Motor neuron (in vitro differentiated cells): ENCODE measurements around the gene DISC1. TPM values are rescaled to one million over a fixed set of nuclear protein-coding genes. Genes with fewer than 3 reads are reported as not detected.

Experiments used
- ATAC-seq, 8 experiments: fragments of 200-7000 bp; cut with Tn5 transposase; replicated peaks in 6 of 8; 2 replicates each; pipeline ENCODE4 v1.8.0; 2021; ENCODE audit warnings: mild to moderate bottlenecking in 8 of 8, moderate library complexity in 8 of 8
- H3K27ac ChIP-seq, 2 donors: fragments of 250-450 bp; sonication (Bioruptor Pico); 2 replicates each; pipeline ENCODE4 v1.9.0; 2021; ENCODE audit warnings: antibody characterized with exemption in 2 of 2, mild to moderate bottlenecking in 2 of 2, moderate library complexity in 1 of 2
- H3K4me1 ChIP-seq, 2 donors: fragments of 250-450 bp; sonication (Bioruptor Pico); replicated peaks in 1 of 2; 2 replicates each; pipeline ENCODE4 v1.6.1; 2021; ENCODE audit warnings: antibody characterized with exemption in 2 of 2, mild to moderate bottlenecking in 2 of 2, moderate library complexity in 1 of 2
- H3K4me3 ChIP-seq, 5 donors: fragments of 250-450 bp; sonication (Bioruptor Pico); 2 replicates each; pipeline ENCODE4 v1.9.0; 2021; ENCODE audit warnings: antibody characterized with exemption in 5 of 5, mild to moderate bottlenecking in 5 of 5, moderate library complexity in 4 of 5
- WGBS, 10 experiments: fragments of 450-650 bp; shearing (Covaris generic); methylation state at CpG; one replicate each; pipeline ENCODE4 v1.0.0; 2022; 5-methylcytosine and 5-hydroxymethylcytosine counted together
- in situ Hi-C, 9 experiments: fragments of 400-800 bp; cut with MboI; loops; one replicate each; pipeline ENCODE4 v1.15.0; 2021; ENCODE audit warnings: low sequenced_read_pairs in 9 of 9, low pct_unique_long_range_greater_than_20kb in 2 of 9; ENCODE audit not compliant: unreplicated experiment in 9 of 9
- total RNA-seq, 8 experiments: library from RNA; unstranded; fragments of 300-600 nt; gene quantifications; 2 replicates each; pipeline versions ENCODE4 v1.2.3 to v1.2.4, GENCODE V29; 2022

DISC1 gene
- total RNA-seq, 8 experiments from 2014 or later = 1.2 to 13.5 (median 3.7) TPM

DNA sequence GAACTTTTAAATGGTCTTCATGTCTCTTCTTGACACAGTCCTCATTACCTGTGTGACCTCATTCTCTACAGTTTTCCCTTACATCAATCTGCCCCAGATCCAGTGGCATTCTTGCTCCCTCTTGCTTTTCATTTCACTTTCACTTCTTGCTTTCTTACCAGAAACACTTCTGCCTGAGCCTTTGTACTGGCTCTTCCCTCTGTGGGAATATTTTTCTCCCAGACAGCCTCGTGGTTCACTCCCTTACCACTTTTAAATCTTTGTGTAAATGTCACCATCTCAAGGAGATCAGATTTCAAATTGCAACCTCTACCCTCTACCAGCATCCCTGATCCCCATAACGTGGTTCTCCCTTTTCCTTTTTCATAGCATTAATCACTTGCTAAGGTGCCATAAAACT, 73.2 kb downstream of the DISC1 start:
- H3K27ac ChIP-seq = no peak overlapping the region
- in situ Hi-C loops = loop anchor here in 1 of 9 experiments (10.0 kb wide), 1 partner anchor 75 kb away; the partner anchor contains the start of gene DISC1
- no peak overlapping the region for H3K4me3 ChIP-seq
- peak in 2 of 8 experiments; percentile 31 to 37 for ATAC-seq
- 5 to 64% (median 38%) methylated on average over 1 to 2 of the region's 2 CpGs; no CpG with 5 or more reads in 1 of the 10 experiments for WGBS, 10 experiments
- H3K4me1 ChIP-seq = peaks cover 12 to 13% of the 10 kb centered on the region in 2 donors

DNA sequence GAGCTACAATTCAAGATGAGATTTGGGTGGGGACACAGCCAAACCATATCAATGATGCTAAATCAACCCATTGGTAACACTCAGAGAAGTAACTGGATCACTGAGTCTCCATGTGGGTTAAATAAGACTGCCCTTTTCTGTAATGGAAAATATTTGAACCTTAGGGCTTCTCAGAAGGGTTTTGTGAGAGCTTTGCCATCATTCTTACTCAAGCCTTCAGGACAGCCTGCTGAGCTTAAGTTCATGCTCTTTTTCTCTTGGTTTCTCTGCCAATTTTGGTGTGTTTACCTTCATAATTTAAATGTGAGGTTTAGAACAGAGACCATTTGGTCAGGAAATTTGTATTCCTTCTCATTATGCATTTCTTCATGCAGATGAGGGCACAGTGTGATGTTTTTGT, 74.7 kb downstream of the DISC1 start:
- in situ Hi-C loops = no loop called here
- Histone ChIP-seq H3K4me3 (no peak overlapping the region), H3K4me1 (peaks cover 0 to under 1% of the 10 kb centered on the region in 2 donors), H3K27ac (no peak overlapping the region)
- ATAC-seq = no peak

GRCh38 chr1:231702331-231702730, 75.7 kb downstream of the DISC1 start:
- 33 to 94% (median 83%) methylated on average over 1 of the region's 1 CpG; no CpG with 5 or more reads in 5 of the 10 experiments for WGBS, 10 experiments
- H3K4me1 ChIP-seq = no peaks in the 10 kb centered on the region
- no peak for ATAC-seq
- H3K4me3 ChIP-seq = no peak overlapping the region
- no peak overlapping the region for H3K27ac ChIP-seq
- in situ Hi-C loops = no loop called here

- Histone ChIP-seq H3K4me3 (no peak overlapping the region), H3K27ac (no peak overlapping the region), H3K4me1 (no peaks in the 10 kb centered on the region)
- 60 to 100% (median 86%) methylated on average over 1 of the region's 1 CpG; no CpG with 5 or more reads in 4 of the 10 experiments for WGBS, 10 experiments
- in situ Hi-C loops = no loop called here
- ATAC-seq = peak in 2 of 8 experiments; percentile 35 to 42
These were observed 76.2 kb downstream of the DISC1 start for GRCh38 chr1:231702804-231703203.

GRCh38 chr1:231705806-231706760, 79.5 kb downstream of the DISC1 start:
- no peak for ATAC-seq
- in situ Hi-C loops = no loop called here
- Histone ChIP-seq H3K4me1 (no peaks in the 10 kb centered on the region), H3K4me3 (no peak overlapping the region), H3K27ac (no peak overlapping the region)
- 51 to 93% (median 79%) methylated on average over 2 to 6 of the region's 6 CpGs; no CpG with 5 or more reads in 2 of the 10 experiments for WGBS, 10 experiments

- H3K27ac ChIP-seq = no peak overlapping the region
- ATAC-seq = peak in 1 of 8 experiments; percentile 36
- in situ Hi-C loops = no loop called here
These were observed 80.3 kb downstream of the DISC1 start for GRCh38 chr1:231706934-231707333.

DNA sequence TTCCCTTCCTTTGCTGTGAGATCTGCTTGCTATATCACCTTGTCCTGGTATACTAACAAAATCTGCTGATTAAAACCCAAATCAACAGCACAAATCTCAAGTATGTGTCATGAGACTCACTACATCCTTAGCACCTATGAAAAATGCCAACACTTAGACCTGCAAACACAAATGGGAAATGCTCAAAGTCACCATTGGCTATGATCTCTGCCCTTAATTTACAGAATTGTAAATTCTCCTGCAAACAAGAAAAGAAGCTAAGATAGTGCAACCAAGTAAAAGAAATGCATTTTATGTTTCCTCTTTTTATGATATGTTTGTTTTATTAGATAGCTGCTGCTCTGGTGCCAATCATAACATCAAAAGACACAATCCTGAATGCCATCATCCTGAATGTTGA, 80.8 kb downstream of the DISC1 start:
- Histone ChIP-seq H3K4me1 (no peaks in the 10 kb centered on the region), H3K27ac (no peak overlapping the region), H3K4me3 (no peak overlapping the region)
- in situ Hi-C loops = no loop called here
- ATAC-seq = no peak

More at GRCh38 chr1:231706934-231707333, 80.3 kb downstream of the DISC1 start:
- WGBS, 10 experiments = 20 to 100% (median 70%) methylated on average over 2 to 3 of the region's 3 CpGs; no CpG with 5 or more reads in 2 of the 10 experiments
- Histone ChIP-seq H3K4me1 (no peaks in the 10 kb centered on the region), H3K4me3 (no peak overlapping the region)

GRCh38 chr1:231708394-231708793, 81.8 kb downstream of the DISC1 start:
- ATAC-seq = no peak
- Histone ChIP-seq H3K27ac (no peak overlapping the region), H3K4me1 (no peaks in the 10 kb centered on the region), H3K4me3 (no peak overlapping the region)
- WGBS, 10 experiments = 34 to 94% (median 80%) methylated on average over 1 to 6 of the region's 6 CpGs; no CpG with 5 or more reads in 1 of the 10 experiments
- in situ Hi-C loops = no loop called here

- Histone ChIP-seq H3K4me1 (no peaks in the 10 kb centered on the region), H3K4me3 (no peak overlapping the region), H3K27ac (no peak overlapping the region)
- ATAC-seq = no peak
- in situ Hi-C loops = no loop called here
These were observed 87.8 kb downstream of the DISC1 start for GRCh38 chr1:231714440-231714839.

- ATAC-seq = no peak
- in situ Hi-C loops = no loop called here
These were observed 89.5 kb downstream of the DISC1 start for GRCh38 chr1:231715816-231716722.

GRCh38 chr1:231716879-231717278, 90.3 kb downstream of the DISC1 start:
- 20 to 100% (median 87%) methylated on average over 1 to 3 of the region's 3 CpGs for WGBS, 10 experiments
- Histone ChIP-seq H3K27ac (no peak overlapping the region), H3K4me1 (no peaks in the 10 kb centered on the region), H3K4me3 (no peak overlapping the region)
- ATAC-seq = no peak
- in situ Hi-C loops = no loop called here

More at GRCh38 chr1:231715816-231716722, 89.5 kb downstream of the DISC1 start:
- Histone ChIP-seq H3K4me1 (no peaks in the 10 kb centered on the region), H3K27ac (no peak overlapping the region), H3K4me3 (no peak overlapping the region)
- WGBS, 10 experiments = 25 to 100% (median 69%) methylated on average over 1 to 8 of the region's 8 CpGs

- Histone ChIP-seq H3K4me1 (no peaks in the 10 kb centered on the region), H3K4me3 (no peak overlapping the region), H3K27ac (no peak overlapping the region)
- in situ Hi-C loops = no loop called here
- ATAC-seq = no peak
- WGBS, 10 experiments = 68 to 100% (median 95%) methylated on average over 2 to 7 of the region's 7 CpGs
These were observed 93.0 kb downstream of the DISC1 start for GRCh38 chr1:231719485-231720183.
